ENCODE results near the gene LTB4R.

LTB4R gene

DNA sequence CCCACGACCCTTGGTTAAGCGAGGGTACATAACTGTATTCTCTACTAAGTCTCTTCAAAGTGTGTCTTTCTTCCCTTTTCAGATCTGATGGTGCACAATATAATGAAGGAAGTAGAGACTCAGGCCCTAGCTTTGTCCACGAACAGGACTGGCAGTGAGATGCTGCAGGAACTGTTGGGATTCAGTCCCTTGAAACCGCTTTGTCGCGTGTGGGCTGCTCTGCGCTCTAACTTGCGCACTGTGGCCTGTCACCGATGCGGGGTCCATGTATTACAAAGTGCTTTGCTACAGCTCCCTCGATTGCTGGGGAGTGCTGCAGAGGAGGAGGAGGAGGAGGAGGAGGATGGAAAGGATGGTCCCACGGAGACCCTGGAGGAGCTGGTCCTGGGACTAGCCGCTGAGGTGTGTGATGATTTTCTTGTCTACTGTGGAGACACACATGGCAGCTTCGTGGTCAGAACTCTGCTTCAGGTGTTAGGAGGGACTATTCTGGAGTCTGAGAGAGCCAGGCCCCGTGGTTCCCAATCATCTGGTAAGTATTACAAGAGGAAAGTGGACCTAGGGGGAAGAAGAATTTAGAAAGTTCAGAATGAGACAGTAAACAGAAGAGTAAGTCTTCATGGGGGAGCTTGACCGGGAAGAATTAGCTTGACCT, 10.8 kb upstream of the LTB4R start:
- CTCF ChIA-PET = interaction anchor here (0.6 to 21.1 kb wide), 15 partner anchors 22 to 243 kb away, joined by 3 to 688 read pairs (median 33); partner anchors contain the start of genes ADCY4, CBLN3, CHMP4A and CIDEB
- DNase-seq (ENCODE audit: low read depth, low spot score) = no peak
- TF ChIP-seq, protein P1, sequence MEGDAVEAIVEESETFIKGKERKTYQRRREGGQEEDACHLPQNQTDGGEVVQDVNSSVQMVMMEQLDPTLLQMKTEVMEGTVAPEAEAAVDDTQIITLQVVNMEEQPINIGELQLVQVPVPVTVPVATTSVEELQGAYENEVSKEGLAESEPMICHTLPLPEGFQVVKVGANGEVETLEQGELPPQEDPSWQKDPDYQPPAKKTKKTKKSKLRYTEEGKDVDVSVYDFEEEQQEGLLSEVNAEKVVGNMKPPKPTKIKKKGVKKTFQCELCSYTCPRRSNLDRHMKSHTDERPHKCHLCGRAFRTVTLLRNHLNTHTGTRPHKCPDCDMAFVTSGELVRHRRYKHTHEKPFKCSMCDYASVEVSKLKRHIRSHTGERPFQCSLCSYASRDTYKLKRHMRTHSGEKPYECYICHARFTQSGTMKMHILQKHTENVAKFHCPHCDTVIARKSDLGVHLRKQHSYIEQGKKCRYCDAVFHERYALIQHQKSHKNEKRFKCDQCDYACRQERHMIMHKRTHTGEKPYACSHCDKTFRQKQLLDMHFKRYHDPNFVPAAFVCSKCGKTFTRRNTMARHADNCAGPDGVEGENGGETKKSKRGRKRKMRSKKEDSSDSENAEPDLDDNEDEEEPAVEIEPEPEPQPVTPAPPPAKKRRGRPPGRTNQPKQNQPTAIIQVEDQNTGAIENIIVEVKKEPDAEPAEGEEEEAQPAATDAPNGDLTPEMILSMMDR (IDR thresholded peaks at IDR 0.05; ENCODE audit: insufficient read depth, low read length, missing control alignments) = no peak
- peak overlapping the region; percentile 99 for H3K4me3 ChIP-seq (ENCODE audit: low read depth, low read length)
- POLR2A ChIA-PET = interaction anchor here (0.7 to 4.1 kb wide), 7 partner anchors 8 to 136 kb away, joined by 3 to 26 read pairs (median 3); partner anchors contain the start of genes CIDEB, RABGGTA and TINF2

DNA sequence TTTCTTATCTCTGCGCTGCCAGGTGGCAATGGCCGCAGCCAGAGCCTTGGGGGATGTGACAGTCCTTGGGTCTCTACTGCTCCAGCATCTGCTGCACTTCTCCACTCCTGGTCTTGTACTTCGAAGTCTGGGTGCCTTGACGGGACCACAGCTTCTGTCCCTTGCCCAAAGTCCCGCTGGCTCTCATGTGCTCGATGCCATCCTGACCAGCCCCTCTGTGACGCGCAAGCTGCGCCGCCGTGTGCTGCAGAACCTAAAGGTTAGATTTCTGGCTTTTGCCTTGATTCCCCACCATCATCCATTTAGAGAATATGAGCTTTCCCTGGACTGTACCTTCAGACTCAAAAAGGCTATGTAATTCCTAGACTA, 7.3 kb upstream of the LTB4R start:
- POLR2A ChIA-PET = no interaction called here
- CTCF ChIA-PET = interaction anchor here (0.6 to 21.1 kb wide), 4 partner anchors 19 to 246 kb away, joined by 3 to 688 read pairs (median 192); partner anchors contain the start of genes ADCY4, CBLN3, CIDEB and KHNYN
- TF ChIP-seq, protein P1 (IDR thresholded peaks at IDR 0.05; ENCODE audit: insufficient read depth, low read length, missing control alignments) = no peak
- no peak overlapping the region for H3K4me3 ChIP-seq (ENCODE audit: low read depth, low read length)
- no peak for DNase-seq (ENCODE audit: low read depth, low spot score)

DNA sequence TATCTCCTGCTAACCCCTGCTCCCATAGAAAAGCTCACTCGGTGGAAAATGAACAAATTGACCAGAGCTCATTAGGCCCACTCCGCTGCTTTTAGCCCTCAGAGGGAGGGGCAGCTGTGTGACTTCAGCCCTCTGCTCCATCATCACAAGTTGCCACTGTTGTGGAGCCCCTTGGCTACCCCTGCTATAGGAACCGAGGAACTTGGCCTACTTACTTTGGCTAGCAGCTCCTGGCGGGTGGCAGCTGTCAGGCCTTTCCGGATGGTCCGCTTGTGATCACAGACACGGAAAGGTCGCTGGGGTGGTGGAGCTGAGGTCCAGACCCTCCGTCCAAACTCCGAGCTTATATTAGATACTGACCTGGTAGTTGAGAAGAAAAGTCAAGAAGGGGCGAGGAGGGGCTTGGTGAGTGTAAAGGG, 4.1 kb upstream of the LTB4R start:
- POLR2A ChIA-PET = interaction anchor here (1.7 kb wide), 1 partner anchor 64 kb away, joined by 7 read pairs; the partner anchor contains the start of gene TINF2
- CTCF ChIA-PET = interaction anchor here (0.7 to 37.5 kb wide), 40 partner anchors 3 to 250 kb away, joined by 3 to 688 read pairs (median 6); partner anchors contain the start of genes ADCY4, CBLN3, CIDEB and DCAF11
- TF ChIP-seq, protein P1 (IDR thresholded peaks at IDR 0.05; ENCODE audit: insufficient read depth, low read length, missing control alignments) = no peak
- H3K4me3 ChIP-seq (ENCODE audit: low read depth, low read length) = no peak overlapping the region
- no peak for DNase-seq (ENCODE audit: low read depth, low spot score)

DNA sequence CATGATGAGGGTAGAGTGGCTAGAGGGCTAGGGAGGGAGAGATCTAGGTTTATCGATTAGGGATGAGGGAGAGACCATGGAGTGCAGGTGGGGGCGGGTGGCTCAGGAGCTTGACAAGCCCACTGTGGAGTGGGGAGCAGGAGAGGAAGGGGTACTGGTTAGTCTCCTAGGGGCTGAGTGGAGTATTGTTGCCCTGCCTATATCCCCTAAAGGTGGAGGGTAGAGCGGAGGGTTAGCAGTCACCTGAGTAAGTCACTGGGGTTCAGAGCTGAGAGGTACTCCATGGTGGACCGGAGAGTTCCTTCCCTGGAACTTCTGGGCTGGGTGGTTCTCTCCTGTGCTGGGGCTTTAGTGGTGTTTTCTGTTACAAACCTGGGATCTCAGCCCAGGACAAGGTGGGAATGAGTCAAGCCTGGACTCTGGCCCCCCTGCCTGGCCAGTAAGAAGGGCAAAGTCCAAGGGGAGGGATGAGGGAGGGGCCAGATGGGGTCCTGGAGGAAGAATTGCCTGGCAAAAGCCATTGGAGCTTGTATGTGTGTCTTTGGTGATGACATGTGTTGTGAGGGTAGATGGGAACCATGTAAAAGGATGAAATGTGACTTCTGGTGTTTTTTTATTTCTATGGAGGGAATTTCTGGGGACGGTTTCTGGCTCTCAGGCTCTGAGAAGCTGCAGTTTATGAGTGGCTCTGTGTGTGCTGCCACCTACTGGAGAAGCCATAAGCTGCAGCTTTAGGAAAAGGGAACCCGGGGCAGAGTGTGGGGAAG, 3.5 kb upstream of the LTB4R start, which contains the start of gene CIDEB:
CIDEB (minus strand) TSS at position 403 of the 767 bp plus-strand sequence; CDS start at position 284, 119 bp downstream.
- no peak within 1 kb of the TSS for H3K4me3 ChIP-seq (ENCODE audit: low read depth, low read length)
- POLR2A ChIA-PET = interaction anchor here (0.7 to 1.7 kb wide), 7 partner anchors 8 to 193 kb away, joined by 3 to 8 read pairs (median 4); partner anchors contain the start of genes DCAF11, DHRS1, NOP9 and NRL
- DNase-seq (ENCODE audit: low read depth, low spot score) = no peak

DNA sequence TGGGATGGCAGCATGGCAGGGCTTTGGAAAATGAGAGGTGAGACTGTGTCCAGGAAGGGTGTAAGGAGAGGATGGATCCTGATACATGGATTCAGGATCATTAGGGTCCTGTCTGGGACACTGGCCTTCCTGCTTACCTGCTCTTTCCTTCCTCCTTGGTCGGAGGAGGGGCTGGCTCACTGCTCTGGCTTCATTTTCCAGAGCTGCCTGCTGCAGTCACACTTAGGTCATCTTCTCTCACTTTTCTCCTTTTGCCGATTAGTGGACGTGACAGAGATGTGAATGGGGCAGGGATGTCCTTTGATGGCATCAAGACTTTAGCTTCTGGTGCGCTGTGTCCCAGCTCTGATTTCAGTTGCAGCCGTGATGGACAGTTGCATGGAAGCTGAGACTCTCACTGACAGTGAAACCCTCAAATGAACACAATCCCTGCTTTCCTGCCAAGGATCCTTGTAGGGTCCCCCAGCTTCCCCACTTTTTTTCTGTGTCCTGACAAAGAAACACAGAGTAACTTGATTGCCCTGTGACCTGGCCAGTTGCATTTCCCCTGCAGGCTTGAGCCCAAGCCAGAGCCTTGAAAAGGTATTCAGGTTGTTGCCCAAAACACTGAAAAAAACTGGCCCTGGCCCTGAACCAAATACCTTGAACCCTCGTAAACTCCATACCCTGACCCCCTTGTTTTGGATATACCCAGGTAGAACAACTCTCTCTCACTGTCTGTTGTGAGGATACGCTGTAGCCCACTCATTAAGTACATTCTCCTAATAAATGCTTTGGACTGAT, 2.8 kb upstream of the LTB4R start:
- ChIA-PET CTCF (interaction anchor here (0.6 to 37.5 kb wide), 64 partner anchors 4 to 294 kb away, joined by 3 to 688 read pairs (median 5); partner anchors contain the start of genes ADCY4, CBLN3, CHMP4A and CIDEB), POLR2A (interaction anchor here (0.7 to 1.7 kb wide), 8 partner anchors 9 to 194 kb away, joined by 3 to 8 read pairs (median 4); partner anchors contain the start of genes DCAF11, DHRS1, NOP9 and NRL)
- no peak overlapping the region for H3K4me3 ChIP-seq (ENCODE audit: low read depth, low read length)
- TF ChIP-seq, protein P1 (IDR thresholded peaks at IDR 0.05; ENCODE audit: insufficient read depth, low read length, missing control alignments) = no peak
- no peak for DNase-seq (ENCODE audit: low read depth, low spot score)

More for the DNA sequence above, 3.5 kb upstream of the LTB4R start, which contains the start of gene CIDEB:
- CTCF ChIA-PET = interaction anchor here (0.6 to 37.5 kb wide), 70 partner anchors 3 to 293 kb away, joined by 3 to 688 read pairs (median 5); partner anchors contain the start of genes ADCY4, CBLN3, CHMP4A and CIDEB
- TF ChIP-seq, protein P1 (IDR thresholded peaks at IDR 0.05; ENCODE audit: insufficient read depth, low read length, missing control alignments) = peak; percentile 88

Data from AG04449 (cell line).